ENCODE data around the gene GRIA2. TPM values are rescaled to one million over a fixed set of nuclear protein-coding genes. Genes with fewer than 3 reads are reported as not detected.

The GRIA2 gene
- polyA plus RNA-seq, 1 of the 3 experiments (the other 2 are of a cell fraction), result 0.16 TPM

DNA sequence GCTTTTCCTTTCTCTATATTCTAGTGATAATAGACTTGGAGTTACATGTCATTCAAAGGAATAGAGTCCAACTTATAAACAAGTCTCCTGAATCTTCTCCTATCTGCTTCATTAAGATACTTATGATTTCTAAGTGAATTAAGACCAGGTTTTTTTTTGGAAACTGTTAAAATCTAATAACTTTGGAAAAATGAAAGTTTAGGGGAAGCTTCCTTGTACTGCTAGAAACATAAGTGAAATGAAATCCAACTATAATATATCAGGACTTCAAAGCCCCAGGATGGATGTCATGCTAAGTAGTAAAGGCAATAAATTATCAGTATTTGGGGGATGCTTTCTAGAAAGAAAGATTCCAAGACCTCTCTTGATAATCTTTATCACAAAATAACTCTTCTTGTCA lies 24.8 kb downstream of the GRIA2 start:
- H4K20me1 ChIP-seq (ENCODE audit: insufficient read depth), result no peaks in the 10 kb centered on the region
- no peaks in the 10 kb centered on the region for H3K9me2 ChIP-seq
- no peak overlapping the region for H3K27ac ChIP-seq (ENCODE audit: low read depth in 2 of 2, low read length in 1 of 2)
- H3K9ac ChIP-seq, result no peak overlapping the region
- DNase-seq, result no peak
- H3K9me3 ChIP-seq, result no peaks in the 10 kb centered on the region
- no peak overlapping the region for H2AFZ ChIP-seq (ENCODE audit: low read depth)
- H3F3A ChIP-seq (replicated peaks; ENCODE audit: insufficient read depth), result no peaks in the 10 kb centered on the region
- no peak for TF ChIP-seq SIN3A (IDR thresholded peaks at IDR 0.05; ENCODE audit: borderline replicate concordance, low read depth, low read length)
- no peak for TF ChIP-seq SMC3 (IDR thresholded peaks at IDR 0.05; ENCODE audit: low read depth, low read length)
- TF ChIP-seq ELF1 (IDR thresholded peaks at IDR 0.05), result no peak
- TF ChIP-seq, protein P1, sequence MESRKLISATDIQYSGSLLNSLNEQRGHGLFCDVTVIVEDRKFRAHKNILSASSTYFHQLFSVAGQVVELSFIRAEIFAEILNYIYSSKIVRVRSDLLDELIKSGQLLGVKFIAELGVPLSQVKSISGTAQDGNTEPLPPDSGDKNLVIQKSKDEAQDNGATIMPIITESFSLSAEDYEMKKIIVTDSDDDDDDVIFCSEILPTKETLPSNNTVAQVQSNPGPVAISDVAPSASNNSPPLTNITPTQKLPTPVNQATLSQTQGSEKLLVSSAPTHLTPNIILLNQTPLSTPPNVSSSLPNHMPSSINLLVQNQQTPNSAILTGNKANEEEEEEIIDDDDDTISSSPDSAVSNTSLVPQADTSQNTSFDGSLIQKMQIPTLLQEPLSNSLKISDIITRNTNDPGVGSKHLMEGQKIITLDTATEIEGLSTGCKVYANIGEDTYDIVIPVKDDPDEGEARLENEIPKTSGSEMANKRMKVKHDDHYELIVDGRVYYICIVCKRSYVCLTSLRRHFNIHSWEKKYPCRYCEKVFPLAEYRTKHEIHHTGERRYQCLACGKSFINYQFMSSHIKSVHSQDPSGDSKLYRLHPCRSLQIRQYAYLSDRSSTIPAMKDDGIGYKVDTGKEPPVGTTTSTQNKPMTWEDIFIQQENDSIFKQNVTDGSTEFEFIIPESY (IDR thresholded peaks at IDR 0.05; ENCODE audit: borderline replicate concordance, low read depth), result no peak
- TF ChIP-seq, protein P2, sequence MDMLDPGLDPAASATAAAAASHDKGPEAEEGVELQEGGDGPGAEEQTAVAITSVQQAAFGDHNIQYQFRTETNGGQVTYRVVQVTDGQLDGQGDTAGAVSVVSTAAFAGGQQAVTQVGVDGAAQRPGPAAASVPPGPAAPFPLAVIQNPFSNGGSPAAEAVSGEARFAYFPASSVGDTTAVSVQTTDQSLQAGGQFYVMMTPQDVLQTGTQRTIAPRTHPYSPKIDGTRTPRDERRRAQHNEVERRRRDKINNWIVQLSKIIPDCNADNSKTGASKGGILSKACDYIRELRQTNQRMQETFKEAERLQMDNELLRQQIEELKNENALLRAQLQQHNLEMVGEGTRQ (IDR thresholded peaks at IDR 0.05; ENCODE audit: borderline replicate concordance, low read depth, low read length), result no peak
- TF ChIP-seq, protein P3, sequence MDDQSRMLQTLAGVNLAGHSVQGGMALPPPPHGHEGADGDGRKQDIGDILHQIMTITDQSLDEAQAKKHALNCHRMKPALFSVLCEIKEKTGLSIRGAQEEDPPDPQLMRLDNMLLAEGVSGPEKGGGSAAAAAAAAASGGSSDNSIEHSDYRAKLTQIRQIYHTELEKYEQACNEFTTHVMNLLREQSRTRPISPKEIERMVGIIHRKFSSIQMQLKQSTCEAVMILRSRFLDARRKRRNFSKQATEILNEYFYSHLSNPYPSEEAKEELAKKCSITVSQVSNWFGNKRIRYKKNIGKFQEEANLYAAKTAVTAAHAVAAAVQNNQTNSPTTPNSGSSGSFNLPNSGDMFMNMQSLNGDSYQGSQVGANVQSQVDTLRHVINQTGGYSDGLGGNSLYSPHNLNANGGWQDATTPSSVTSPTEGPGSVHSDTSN (IDR thresholded peaks at IDR 0.05), result no peak
- TF ChIP-seq, protein P4, sequence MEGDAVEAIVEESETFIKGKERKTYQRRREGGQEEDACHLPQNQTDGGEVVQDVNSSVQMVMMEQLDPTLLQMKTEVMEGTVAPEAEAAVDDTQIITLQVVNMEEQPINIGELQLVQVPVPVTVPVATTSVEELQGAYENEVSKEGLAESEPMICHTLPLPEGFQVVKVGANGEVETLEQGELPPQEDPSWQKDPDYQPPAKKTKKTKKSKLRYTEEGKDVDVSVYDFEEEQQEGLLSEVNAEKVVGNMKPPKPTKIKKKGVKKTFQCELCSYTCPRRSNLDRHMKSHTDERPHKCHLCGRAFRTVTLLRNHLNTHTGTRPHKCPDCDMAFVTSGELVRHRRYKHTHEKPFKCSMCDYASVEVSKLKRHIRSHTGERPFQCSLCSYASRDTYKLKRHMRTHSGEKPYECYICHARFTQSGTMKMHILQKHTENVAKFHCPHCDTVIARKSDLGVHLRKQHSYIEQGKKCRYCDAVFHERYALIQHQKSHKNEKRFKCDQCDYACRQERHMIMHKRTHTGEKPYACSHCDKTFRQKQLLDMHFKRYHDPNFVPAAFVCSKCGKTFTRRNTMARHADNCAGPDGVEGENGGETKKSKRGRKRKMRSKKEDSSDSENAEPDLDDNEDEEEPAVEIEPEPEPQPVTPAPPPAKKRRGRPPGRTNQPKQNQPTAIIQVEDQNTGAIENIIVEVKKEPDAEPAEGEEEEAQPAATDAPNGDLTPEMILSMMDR (IDR thresholded peaks at IDR 0.05), result no peak
- no peak for TF ChIP-seq RAD21 (IDR thresholded peaks at IDR 0.05; ENCODE audit: low read length)
- H3K36me3 ChIP-seq (replicated peaks in 1 of 2; ENCODE audit: control insufficient read depth in 1 of 2, insufficient read depth in 2 of 2, low read length in 1 of 2), result no peaks in the 10 kb centered on the region
- H3K4me1 ChIP-seq (ENCODE audit: control insufficient read depth in 1 of 2, insufficient read depth in 2 of 2, low read depth in 1 of 2, low read length in 1 of 2), result no peaks in the 10 kb centered on the region
- ChIA-PET CTCF (no interaction called here), POLR2A (no interaction called here)
- H3K4me3 ChIP-seq (ENCODE audit: low read depth in 2 of 2, low read length in 1 of 2), result no peak overlapping the region
- no peaks in the 10 kb centered on the region for H3K27me3 ChIP-seq (ENCODE audit: insufficient read depth)
- H3K4me2 ChIP-seq, result no peak overlapping the region
- H3K79me2 ChIP-seq (ENCODE audit: insufficient read depth), result no peaks in the 10 kb centered on the region

DNA sequence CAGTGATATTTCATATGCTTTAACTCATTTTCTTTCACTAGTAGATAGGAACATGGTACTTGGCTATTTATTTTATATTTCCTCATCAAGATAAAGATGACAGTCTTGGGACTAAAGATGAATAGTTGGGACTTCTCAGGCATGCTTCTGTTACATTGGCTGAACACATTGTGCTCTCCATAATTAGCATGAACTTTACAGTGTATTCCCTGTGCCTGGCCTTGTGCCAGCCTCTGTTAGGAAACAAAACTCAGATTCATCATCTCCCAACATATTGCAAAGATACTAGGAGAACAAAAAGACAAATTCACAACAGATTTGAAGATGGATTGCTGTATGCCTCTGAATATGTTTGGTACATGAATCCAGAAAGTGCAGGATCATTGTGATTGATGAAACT lies 26.4 kb downstream of the GRIA2 start:
- no peaks in the 10 kb centered on the region for H3K9me2 ChIP-seq
- CTCF ChIA-PET, result no interaction called here
- no peaks in the 10 kb centered on the region for H3K79me2 ChIP-seq (ENCODE audit: insufficient read depth)
- no peaks in the 10 kb centered on the region for H3K4me1 ChIP-seq (ENCODE audit: control insufficient read depth in 1 of 2, insufficient read depth in 2 of 2, low read depth in 1 of 2, low read length in 1 of 2)
- no peak for DNase-seq
- no peaks in the 10 kb centered on the region for H3F3A ChIP-seq (replicated peaks; ENCODE audit: insufficient read depth)
- H3K4me2 ChIP-seq, result no peak overlapping the region
- no peak overlapping the region for H3K27ac ChIP-seq (ENCODE audit: low read depth in 2 of 2, low read length in 1 of 2)
- POLR2A ChIA-PET, result no interaction called here
- H3K9ac ChIP-seq, result no peak overlapping the region
- H4K20me1 ChIP-seq (ENCODE audit: insufficient read depth), result no peaks in the 10 kb centered on the region
- no peaks in the 10 kb centered on the region for H3K27me3 ChIP-seq (ENCODE audit: insufficient read depth)
- no peak overlapping the region for H2AFZ ChIP-seq (ENCODE audit: low read depth)
- H3K4me3 ChIP-seq (ENCODE audit: low read depth in 2 of 2, low read length in 1 of 2), result no peak overlapping the region
- H3K36me3 ChIP-seq (replicated peaks in 1 of 2; ENCODE audit: control insufficient read depth in 1 of 2, insufficient read depth in 2 of 2, low read length in 1 of 2), result no peaks in the 10 kb centered on the region
- H3K9me3 ChIP-seq, result no peaks in the 10 kb centered on the region
- TF ChIP-seq FOXJ3 (CRISPR knock-in tag; IDR thresholded peaks at IDR 0.05) (no peak), YY1 (IDR thresholded peaks at IDR 0.05; ENCODE audit: low read depth) (no peak), ELF1 (IDR thresholded peaks at IDR 0.05) (no peak), RAD21 (IDR thresholded peaks at IDR 0.05; ENCODE audit: low read length) (no peak), MXI1 (IDR thresholded peaks at IDR 0.05; ENCODE audit: low read depth, low read length) (no peak), NRF1 (IDR thresholded peaks at IDR 0.05; ENCODE audit: low read depth, low read length) (no peak), FOXM1 (IDR thresholded peaks at IDR 0.05; ENCODE audit: low read depth) (no peak), POLR2AphosphoS5 (IDR thresholded peaks at IDR 0.05; ENCODE audit: low read depth, low read length) (no peak), RFX5 (IDR thresholded peaks at IDR 0.05; ENCODE audit: low read length) (no peak), GABPA (IDR thresholded peaks at IDR 0.05; ENCODE audit: low read depth) (no peak), GATA2 (CRISPR knock-in tag; IDR thresholded peaks at IDR 0.05) (no peak)
- TF ChIP-seq, protein P5, sequence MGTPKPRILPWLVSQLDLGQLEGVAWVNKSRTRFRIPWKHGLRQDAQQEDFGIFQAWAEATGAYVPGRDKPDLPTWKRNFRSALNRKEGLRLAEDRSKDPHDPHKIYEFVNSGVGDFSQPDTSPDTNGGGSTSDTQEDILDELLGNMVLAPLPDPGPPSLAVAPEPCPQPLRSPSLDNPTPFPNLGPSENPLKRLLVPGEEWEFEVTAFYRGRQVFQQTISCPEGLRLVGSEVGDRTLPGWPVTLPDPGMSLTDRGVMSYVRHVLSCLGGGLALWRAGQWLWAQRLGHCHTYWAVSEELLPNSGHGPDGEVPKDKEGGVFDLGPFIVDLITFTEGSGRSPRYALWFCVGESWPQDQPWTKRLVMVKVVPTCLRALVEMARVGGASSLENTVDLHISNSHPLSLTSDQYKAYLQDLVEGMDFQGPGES (IDR thresholded peaks at IDR 0.05; ENCODE audit: low read depth, low read length), result no peak
- TF ChIP-seq, protein P6, sequence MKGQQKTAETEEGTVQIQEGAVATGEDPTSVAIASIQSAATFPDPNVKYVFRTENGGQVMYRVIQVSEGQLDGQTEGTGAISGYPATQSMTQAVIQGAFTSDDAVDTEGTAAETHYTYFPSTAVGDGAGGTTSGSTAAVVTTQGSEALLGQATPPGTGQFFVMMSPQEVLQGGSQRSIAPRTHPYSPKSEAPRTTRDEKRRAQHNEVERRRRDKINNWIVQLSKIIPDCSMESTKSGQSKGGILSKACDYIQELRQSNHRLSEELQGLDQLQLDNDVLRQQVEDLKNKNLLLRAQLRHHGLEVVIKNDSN (IDR thresholded peaks at IDR 0.05; ENCODE audit: borderline replicate concordance, low read depth), result no peak
- TF ChIP-seq, protein P3 (IDR thresholded peaks at IDR 0.05), result no peak
